Colonic mucosa (tissue), 4 donors: ENCODE results near the gene PTPRT. TPM values are rescaled to one million over a fixed set of nuclear protein-coding genes. Genes with fewer than 3 reads are reported as not detected.

Experiments
- DNase-seq: peaks from one replicate; pipeline ENCODE4 v3.0.0-alpha.2; 2020
- H3K27ac ChIP-seq: fragments of 200-600 bp; one replicate; pipeline ENCODE4 v1.8.0; 2021
- H3K27me3 ChIP-seq: fragments of 200-600 bp; one replicate; pipeline ENCODE4 v1.8.0; 2021
- H3K36me3 ChIP-seq: fragments of 200-600 bp; one replicate; pipeline ENCODE4 v1.8.0; 2021
- H3K4me1 ChIP-seq: fragments of 200-600 bp; one replicate; pipeline ENCODE4 v1.8.0; 2021; ENCODE audit warnings: mild to moderate bottlenecking
- H3K4me3 ChIP-seq: fragments of 200-600 bp; one replicate; pipeline ENCODE4 v1.8.0; 2021
- H3K9ac ChIP-seq, 2 donors: one replicate each; pipeline ENCODE4 v1.7.0; 2013; ENCODE audit warnings: control low read depth in 2 of 2, low read depth in 2 of 2, low read length in 2 of 2
- H3K9me3 ChIP-seq: fragments of 200-600 bp; one replicate; pipeline ENCODE4 v1.8.0; 2021
- intact Hi-C: fragments of 100-400 bp; cut with DNase I; formaldehyde crosslinking; loops from one replicate; pipeline ENCODE4 v1.14.1; 2022
- total RNA-seq, 2 donors: library from RNA; stranded (reverse); fragmentation: NEBNext Ultra II Directional in 1 of 2; extraction: Animal tissue kit (Norgen Biotek cat#: 25700) in 1 of 2; gene quantifications; one replicate each; pipeline ENCODE4 v1.2.1, GENCODE V29; 2021
- TF ChIP-seq, protein P1 (sequence below): fragments of 200-600 bp; IDR thresholded peaks from one replicate; pipeline ENCODE4 v1.8.0; 2022; ENCODE audit warnings: antibody characterized with exemption, mild to moderate bottlenecking
- donor health status: healthy.
- donor health status: DM: no; HTN: no; CAD: no.
- donor health status: DM: no; HTN: no; CAD: no.

PTPRT gene
- total RNA-seq, 2 donors from 2014 or later: 0.11 to 0.12 TPM

DNA sequence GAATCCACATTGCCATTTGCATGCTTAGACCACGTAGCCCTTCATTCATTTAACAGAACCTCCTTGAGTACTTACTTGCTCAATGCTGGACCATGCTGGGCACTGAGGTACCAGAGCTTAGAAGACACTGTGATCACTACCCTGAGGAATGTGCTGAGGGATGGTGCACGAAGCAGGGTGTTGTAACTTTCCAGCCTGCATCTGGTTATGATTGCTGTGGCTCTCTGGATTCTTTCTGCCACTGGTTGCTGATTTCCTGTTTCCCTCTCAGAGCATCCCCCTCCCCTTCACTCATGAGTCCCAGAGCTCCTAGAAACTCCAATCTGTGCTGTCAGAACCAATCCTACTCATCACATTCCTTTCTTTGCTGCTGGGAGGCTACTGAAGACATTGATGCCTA lies 537.4 kb downstream of the PTPRT start:
- Histone ChIP-seq H3K27ac (no peak overlapping the region), H3K9ac (no peak overlapping the region), H3K4me1 (no peaks in the 10 kb centered on the region), H3K4me3 (no peak overlapping the region), H3K9me3 (no peaks in the 10 kb centered on the region), H3K36me3 (no peaks in the 10 kb centered on the region), H3K27me3 (no peaks in the 10 kb centered on the region)
- intact Hi-C loops: no loop called here
- TF ChIP-seq, protein P1, sequence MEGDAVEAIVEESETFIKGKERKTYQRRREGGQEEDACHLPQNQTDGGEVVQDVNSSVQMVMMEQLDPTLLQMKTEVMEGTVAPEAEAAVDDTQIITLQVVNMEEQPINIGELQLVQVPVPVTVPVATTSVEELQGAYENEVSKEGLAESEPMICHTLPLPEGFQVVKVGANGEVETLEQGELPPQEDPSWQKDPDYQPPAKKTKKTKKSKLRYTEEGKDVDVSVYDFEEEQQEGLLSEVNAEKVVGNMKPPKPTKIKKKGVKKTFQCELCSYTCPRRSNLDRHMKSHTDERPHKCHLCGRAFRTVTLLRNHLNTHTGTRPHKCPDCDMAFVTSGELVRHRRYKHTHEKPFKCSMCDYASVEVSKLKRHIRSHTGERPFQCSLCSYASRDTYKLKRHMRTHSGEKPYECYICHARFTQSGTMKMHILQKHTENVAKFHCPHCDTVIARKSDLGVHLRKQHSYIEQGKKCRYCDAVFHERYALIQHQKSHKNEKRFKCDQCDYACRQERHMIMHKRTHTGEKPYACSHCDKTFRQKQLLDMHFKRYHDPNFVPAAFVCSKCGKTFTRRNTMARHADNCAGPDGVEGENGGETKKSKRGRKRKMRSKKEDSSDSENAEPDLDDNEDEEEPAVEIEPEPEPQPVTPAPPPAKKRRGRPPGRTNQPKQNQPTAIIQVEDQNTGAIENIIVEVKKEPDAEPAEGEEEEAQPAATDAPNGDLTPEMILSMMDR: no peak
- DNase-seq: no peak

DNA sequence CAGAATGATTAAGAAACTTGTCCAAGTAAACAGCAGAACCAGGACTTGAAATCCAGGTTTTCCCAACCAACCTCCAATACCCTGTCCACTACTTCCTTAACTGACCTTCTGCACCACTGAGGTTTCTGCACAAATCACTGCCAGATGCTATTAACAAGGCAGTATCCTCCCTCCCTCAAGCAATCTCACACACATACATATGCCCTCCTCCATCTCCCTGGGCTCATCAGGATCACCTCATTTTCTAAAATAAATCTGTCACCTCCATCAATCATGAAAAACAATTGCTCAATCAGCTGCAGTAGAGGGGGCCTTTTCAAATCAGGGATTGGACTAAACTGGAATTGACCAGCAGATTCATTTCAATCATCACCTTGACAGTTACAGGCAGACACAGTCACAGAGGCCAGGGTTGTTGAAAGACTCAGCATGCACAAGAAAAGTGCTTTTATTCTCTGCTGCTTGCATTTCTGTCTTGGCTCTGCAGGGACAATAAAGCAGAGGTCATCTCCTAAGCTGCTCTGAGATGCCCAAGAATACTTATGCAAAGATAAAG lies 539.4 kb downstream of the PTPRT start:
- intact Hi-C loops: no loop called here
- TF ChIP-seq, protein P1: no peak
- Histone ChIP-seq H3K36me3 (no peaks in the 10 kb centered on the region), H3K4me1 (no peaks in the 10 kb centered on the region), H3K27ac (no peak overlapping the region), H3K9me3 (no peaks in the 10 kb centered on the region), H3K4me3 (no peak overlapping the region), H3K27me3 (no peaks in the 10 kb centered on the region), H3K9ac (no peak overlapping the region)
- DNase-seq: no peak

DNA sequence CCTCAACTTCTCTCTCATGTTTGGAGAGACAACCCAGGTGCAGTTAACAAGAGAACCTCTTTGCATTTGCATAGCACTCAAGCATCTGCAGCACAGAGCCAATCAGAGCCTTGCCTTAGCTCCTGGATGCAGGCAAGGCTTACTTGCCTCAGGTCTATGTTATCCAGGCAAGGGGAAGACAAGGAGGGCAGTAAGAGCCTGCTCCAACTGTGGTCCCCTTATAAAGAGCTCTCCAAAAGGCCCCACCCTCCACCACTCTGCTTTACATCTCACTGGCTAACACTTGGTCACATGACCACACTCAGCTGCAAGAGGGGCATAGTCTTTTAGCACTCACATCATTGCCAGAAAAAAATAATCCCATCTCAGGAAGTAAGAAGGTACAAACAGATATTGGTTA lies 540.0 kb downstream of the PTPRT start:
- no peak for DNase-seq
- TF ChIP-seq, protein P1: no peak
- no peak overlapping the region for H3K4me3 ChIP-seq

DNA sequence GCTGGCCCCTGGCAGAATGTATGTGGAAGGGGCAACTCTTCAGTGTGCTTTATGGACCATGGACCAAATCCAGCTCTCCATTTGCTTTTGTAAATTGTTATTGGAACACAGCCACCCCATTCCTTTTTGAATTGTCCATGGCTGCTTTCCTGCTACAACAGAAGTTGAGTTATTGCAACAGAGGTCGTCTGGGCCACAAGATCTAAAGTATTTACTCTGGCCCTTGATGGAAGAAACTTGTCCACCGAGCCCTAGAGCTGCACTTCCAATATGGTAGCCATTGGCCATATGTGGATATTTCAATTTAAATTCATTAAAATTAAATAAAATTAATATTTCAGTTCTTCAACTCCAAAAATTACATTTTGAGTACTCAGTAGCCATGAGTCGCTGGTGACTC lies 543.5 kb downstream of the PTPRT start:
- no peaks in the 10 kb centered on the region for H3K36me3 ChIP-seq
- intact Hi-C loops: no loop called here

More for the DNA sequence above, 540.0 kb downstream of the PTPRT start:
- Histone ChIP-seq H3K4me1 (no peaks in the 10 kb centered on the region), H3K9me3 (no peaks in the 10 kb centered on the region), H3K27me3 (no peaks in the 10 kb centered on the region), H3K9ac (no peak overlapping the region), H3K27ac (no peak overlapping the region), H3K36me3 (no peaks in the 10 kb centered on the region)
- intact Hi-C loops: no loop called here

DNA sequence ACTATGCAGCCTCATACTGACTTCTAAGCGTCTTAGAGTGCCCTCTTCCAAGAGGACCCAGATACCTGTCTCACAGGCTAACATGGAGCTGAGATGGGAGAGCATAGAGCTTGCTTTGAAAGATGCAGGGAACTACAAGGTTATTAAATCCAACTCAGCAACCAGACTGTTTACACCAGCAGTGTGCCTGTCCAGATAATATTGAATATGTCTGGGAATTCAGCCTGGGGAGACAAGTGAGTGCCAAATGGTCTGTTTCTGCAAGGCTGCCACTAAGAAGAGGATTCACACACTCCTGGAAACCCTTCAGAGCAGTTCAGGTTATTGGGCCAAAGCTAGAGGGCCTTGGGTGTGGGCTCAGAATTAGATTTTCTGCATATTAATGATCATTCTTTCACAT lies 547.8 kb downstream of the PTPRT start:
- intact Hi-C loops: no loop called here
- Histone ChIP-seq H3K27ac (no peak overlapping the region), H3K4me1 (no peaks in the 10 kb centered on the region), H3K4me3 (no peak overlapping the region), H3K9me3 (no peaks in the 10 kb centered on the region), H3K36me3 (no peaks in the 10 kb centered on the region), H3K27me3 (no peaks in the 10 kb centered on the region), H3K9ac (no peak overlapping the region)
- DNase-seq: no peak
- TF ChIP-seq, protein P1: no peak

More for the DNA sequence above, 543.5 kb downstream of the PTPRT start:
- no peaks in the 10 kb centered on the region for H3K9me3 ChIP-seq
- no peaks in the 10 kb centered on the region for H3K4me1 ChIP-seq
- no peak overlapping the region for H3K4me3 ChIP-seq
- no peak overlapping the region for H3K9ac ChIP-seq
- no peak overlapping the region for H3K27ac ChIP-seq
- TF ChIP-seq, protein P1: no peak
- H3K27me3 ChIP-seq: no peaks in the 10 kb centered on the region
- no peak for DNase-seq
